ENCODE data around the gene FAXC. TPM values are rescaled to one million over a fixed set of nuclear protein-coding genes. Genes with fewer than 3 reads are reported as not detected.

Gene FAXC
- total and polyA plus RNA-seq, 2 donors (not counting 3 experiments of a cell fraction or from before 2014, with no cell fraction given) = 3.4 to 3.6 TPM

DNA sequence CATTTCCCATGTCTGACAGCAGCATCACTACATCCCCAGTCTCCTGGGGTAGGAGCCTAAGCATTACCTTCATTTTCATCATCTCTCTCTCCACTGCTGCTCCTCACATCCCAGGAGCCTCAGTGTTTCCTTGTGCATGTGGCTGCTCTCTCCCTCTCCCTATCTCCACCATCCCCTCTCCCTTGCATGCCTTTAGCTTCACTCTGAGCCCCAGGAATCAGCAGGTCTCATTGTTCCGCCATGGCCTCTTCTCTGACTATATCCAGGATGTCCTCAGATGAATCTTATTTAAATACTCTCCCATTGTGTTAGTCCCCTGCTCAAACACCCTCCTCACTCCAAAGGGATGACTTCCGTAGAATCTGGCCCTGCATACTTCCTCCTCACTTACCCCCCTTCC is 79.4 kb downstream of the FAXC start:
- ChIA-PET CTCF (interaction anchor here (1.3 kb wide), 1 partner anchor 15 kb away, joined by 3 read pairs; no protein-coding TSS in a partner anchor), POLR2A (no interaction called here)
- TF ChIP-seq EZH2 (IDR thresholded peaks at IDR 0.05; ENCODE audit: borderline replicate concordance, low read depth, low read length, severe bottlenecking) (no peak), POLR2A (IDR thresholded peaks at IDR 0.05; ENCODE audit: low read depth, low read length) (no peak), POLR2AphosphoS5 (IDR thresholded peaks at IDR 0.05; ENCODE audit: insufficient read depth, low read depth, low read length) (no peak), GATA2 (IDR thresholded peaks at IDR 0.05; ENCODE audit: insufficient read depth, insufficient read length, low read depth, low read length) (no peak), FOS (IDR thresholded peaks at IDR 0.05; ENCODE audit: borderline replicate concordance, insufficient read depth, low read length) (no peak), MYC (IDR thresholded peaks at IDR 0.05; ENCODE audit: low read depth, low read length) (no peak), JUN (IDR thresholded peaks at IDR 0.05; ENCODE audit: borderline replicate concordance, insufficient read depth, insufficient read length, low read depth) (no peak)
- TF ChIP-seq, protein P1, sequence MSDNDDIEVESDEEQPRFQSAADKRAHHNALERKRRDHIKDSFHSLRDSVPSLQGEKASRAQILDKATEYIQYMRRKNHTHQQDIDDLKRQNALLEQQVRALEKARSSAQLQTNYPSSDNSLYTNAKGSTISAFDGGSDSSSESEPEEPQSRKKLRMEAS (IDR thresholded peaks at IDR 0.05; ENCODE audit: insufficient read depth, insufficient read length) = no peak
- TF ChIP-seq, protein P2, sequence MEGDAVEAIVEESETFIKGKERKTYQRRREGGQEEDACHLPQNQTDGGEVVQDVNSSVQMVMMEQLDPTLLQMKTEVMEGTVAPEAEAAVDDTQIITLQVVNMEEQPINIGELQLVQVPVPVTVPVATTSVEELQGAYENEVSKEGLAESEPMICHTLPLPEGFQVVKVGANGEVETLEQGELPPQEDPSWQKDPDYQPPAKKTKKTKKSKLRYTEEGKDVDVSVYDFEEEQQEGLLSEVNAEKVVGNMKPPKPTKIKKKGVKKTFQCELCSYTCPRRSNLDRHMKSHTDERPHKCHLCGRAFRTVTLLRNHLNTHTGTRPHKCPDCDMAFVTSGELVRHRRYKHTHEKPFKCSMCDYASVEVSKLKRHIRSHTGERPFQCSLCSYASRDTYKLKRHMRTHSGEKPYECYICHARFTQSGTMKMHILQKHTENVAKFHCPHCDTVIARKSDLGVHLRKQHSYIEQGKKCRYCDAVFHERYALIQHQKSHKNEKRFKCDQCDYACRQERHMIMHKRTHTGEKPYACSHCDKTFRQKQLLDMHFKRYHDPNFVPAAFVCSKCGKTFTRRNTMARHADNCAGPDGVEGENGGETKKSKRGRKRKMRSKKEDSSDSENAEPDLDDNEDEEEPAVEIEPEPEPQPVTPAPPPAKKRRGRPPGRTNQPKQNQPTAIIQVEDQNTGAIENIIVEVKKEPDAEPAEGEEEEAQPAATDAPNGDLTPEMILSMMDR (IDR thresholded peaks at IDR 0.05; ENCODE audit: extremely low read depth in 1 of 2, insufficient read depth in 1 of 2, low read depth in 1 of 2, low read length in 2 of 2) = no peak
- dilution Hi-C loops (cut with MboI; ENCODE audit: extremely low pct_ligation_motif_present, low sequenced_read_pairs) = no loop called here
- BruUV-seq (replicated peaks) = no TSS peak
- H3K9me1 ChIP-seq (replicated peaks; ENCODE audit: control insufficient read depth, extremely low read depth, insufficient read depth, low read length) = no peaks in the 10 kb centered on the region
- H3K4me2 ChIP-seq (ENCODE audit: insufficient read depth, low read length) = no peak overlapping the region
- H3K9me3 ChIP-seq (replicated peaks; ENCODE audit: control insufficient read depth, insufficient read depth, low read length) = no peaks in the 10 kb centered on the region
- no peak overlapping the region for H3K9ac ChIP-seq (replicated peaks; ENCODE audit: extremely low read depth, insufficient read depth, low read length)
- H3K27me3 ChIP-seq (ENCODE audit: control insufficient read depth in 2 of 2, insufficient read depth in 2 of 2, low read length in 2 of 2) = no peaks in the 10 kb centered on the region
- no peaks in the 10 kb centered on the region for H3K4me1 ChIP-seq (ENCODE audit: control insufficient read depth, extremely low read depth, insufficient read depth, low read length)
- H4K20me1 ChIP-seq (replicated peaks; ENCODE audit: control insufficient read depth, extremely low read depth, insufficient read depth, low read length) = no peaks in the 10 kb centered on the region
- DNase-seq (ENCODE audit: low read depth, low spot score) = no peak
- no peak overlapping the region for H3K27ac ChIP-seq (ENCODE audit: insufficient read depth, low read depth, low read length)
- no peaks in the 10 kb centered on the region for H3K79me2 ChIP-seq (ENCODE audit: control insufficient read depth, insufficient read depth, low read length)
- H3K36me3 ChIP-seq (ENCODE audit: control insufficient read depth in 2 of 2, extremely low read depth in 1 of 2, insufficient read depth in 2 of 2, low read length in 2 of 2) = no peaks in the 10 kb centered on the region
- no peak for FAIRE-seq
- intact Hi-C loops (cut with micrococcal nuclease) = no loop called here
- H2AFZ ChIP-seq (ENCODE audit: low read depth, low read length) = no peak overlapping the region
- no peak overlapping the region for H3K4me3 ChIP-seq (replicated peaks in 1 of 3; ENCODE audit: insufficient read depth in 1 of 3, low read depth in 1 of 3, low read length in 3 of 3)

Data from endothelial cell of umbilical vein (primary cell).